Type B pancreatic cell (in vitro differentiated cells): ENCODE measurements around the gene DNAJA1. TPM values are rescaled to one million over a fixed set of nuclear protein-coding genes. Genes with fewer than 3 reads are reported as not detected.

Experiments
- total RNA-seq: library from RNA; stranded (reverse); gene quantifications from 2 replicates; pipeline ENCODE4 v1.2.1, GENCODE V29; 2021; ENCODE audit warnings: low replicate concordance

DNAJA1 gene
- total RNA-seq, 1 donor from 2014 or later, result 223 TPM

Other genes starting within 250 kb of the DNAJA1 start
- gene TMEM215, start 241.7 kb upstream of the DNAJA1 start, total RNA-seq, result 0.27 TPM in 1 of 2 replicates, not detected in the other
- 34.5 and 34.6 TPM in 2 replicates for gene APTX, start 23.6 kb upstream of the DNAJA1 start, total RNA-seq
- gene SMU1, start 51.4 kb downstream of the DNAJA1 start, total RNA-seq, result 21.0 and 25.4 TPM in 2 replicates
- gene B4GALT1, start 142.1 kb downstream of the DNAJA1 start, total RNA-seq, result 91.9 and 150 TPM in 2 replicates
- not detected in 2 replicates for gene SPINK4, start 214.9 kb downstream of the DNAJA1 start, total RNA-seq
- 92.6 and 113 TPM in 2 replicates for gene BAG1, start 239.4 kb downstream of the DNAJA1 start, total RNA-seq
- gene CHMP5, start 239.8 kb downstream of the DNAJA1 start, total RNA-seq, result 51.4 and 53.7 TPM in 2 replicates